ENCODE measurements around the gene FCHSD2.

FCHSD2 gene

GRCh38 chr11:73157101-73158010 is 15.2 kb upstream of the FCHSD2 start:
- DNase-seq = no peak
- Histone ChIP-seq H3K9ac (ENCODE audit: low read depth, low read length) (no peak overlapping the region), H3K36me3 (ENCODE audit: insufficient read depth, low read length) (no peaks in the 10 kb centered on the region), H4K20me1 (ENCODE audit: insufficient read depth, low read length) (no peaks in the 10 kb centered on the region), H3K4me2 (ENCODE audit: insufficient read depth, low read length) (no peak overlapping the region), H2AFZ (ENCODE audit: low read depth, low read length) (no peak overlapping the region), H3K4me1 (ENCODE audit: insufficient read depth, low read length) (no peaks in the 10 kb centered on the region), H3K4me3 (ENCODE audit: low read depth in 1 of 2, low read length in 2 of 2) (no peak overlapping the region), H3K79me2 (ENCODE audit: insufficient read depth, low read length) (no peaks in the 10 kb centered on the region), H3K27me3 (ENCODE audit: insufficient read depth, low read length, poor library complexity) (no peaks in the 10 kb centered on the region), H3K9me3 (ENCODE audit: insufficient read depth, low read length, severe bottlenecking) (no peaks in the 10 kb centered on the region), H3K27ac (ENCODE audit: low read length) (no peak overlapping the region)
- no peak for TF ChIP-seq CTCF (IDR thresholded peaks at IDR 0.05; ENCODE audit: borderline replicate concordance, extremely low read depth, low read length, poor library complexity, severe bottlenecking)
- no peak for ATAC-seq (ENCODE audit: insufficient read depth, low read depth)

- no peak for TF ChIP-seq CTCF (IDR thresholded peaks at IDR 0.05; ENCODE audit: borderline replicate concordance, extremely low read depth, low read length, poor library complexity, severe bottlenecking)
- no peak for TF ChIP-seq EZH2 (IDR thresholded peaks at IDR 0.05; ENCODE audit: borderline replicate concordance, low read depth, low read length, severe bottlenecking)
- Histone ChIP-seq H3K27ac (ENCODE audit: low read length) (no peak overlapping the region), H3K79me2 (ENCODE audit: insufficient read depth, low read length) (no peaks in the 10 kb centered on the region), H3K27me3 (ENCODE audit: insufficient read depth, low read length, poor library complexity) (no peaks in the 10 kb centered on the region), H2AFZ (ENCODE audit: low read depth, low read length) (no peak overlapping the region), H3K9me3 (ENCODE audit: insufficient read depth, low read length, severe bottlenecking) (no peaks in the 10 kb centered on the region), H3K4me2 (ENCODE audit: insufficient read depth, low read length) (no peak overlapping the region), H3K9ac (ENCODE audit: low read depth, low read length) (no peak overlapping the region), H4K20me1 (ENCODE audit: insufficient read depth, low read length) (no peaks in the 10 kb centered on the region), H3K4me1 (ENCODE audit: insufficient read depth, low read length) (no peaks in the 10 kb centered on the region), H3K36me3 (ENCODE audit: insufficient read depth, low read length) (no peaks in the 10 kb centered on the region), H3K4me3 (ENCODE audit: low read depth in 1 of 2, low read length in 2 of 2) (no peak overlapping the region)
- no peak for ATAC-seq (ENCODE audit: insufficient read depth, low read depth)
- DNase-seq = no peak
These were observed 14.6 kb upstream of the FCHSD2 start for GRCh38 chr11:73156686-73157085.

- H3K79me2 ChIP-seq (ENCODE audit: insufficient read depth, low read length) = no peaks in the 10 kb centered on the region
- H3K4me1 ChIP-seq (ENCODE audit: insufficient read depth, low read length) = no peaks in the 10 kb centered on the region
- H2AFZ ChIP-seq (ENCODE audit: low read depth, low read length) = no peak overlapping the region
- TF ChIP-seq EZH2 (IDR thresholded peaks at IDR 0.05; ENCODE audit: borderline replicate concordance, low read depth, low read length, severe bottlenecking) = no peak
- TF ChIP-seq CTCF (IDR thresholded peaks at IDR 0.05; ENCODE audit: borderline replicate concordance, extremely low read depth, low read length, poor library complexity, severe bottlenecking) = no peak
- H3K4me3 ChIP-seq (ENCODE audit: low read depth in 1 of 2, low read length in 2 of 2) = no peak overlapping the region
- no peak overlapping the region for H3K9ac ChIP-seq (ENCODE audit: low read depth, low read length)
- no peaks in the 10 kb centered on the region for H3K36me3 ChIP-seq (ENCODE audit: insufficient read depth, low read length)
- ATAC-seq (ENCODE audit: insufficient read depth, low read depth) (no peak), DNase-seq (no peak)
- H3K27ac ChIP-seq (ENCODE audit: low read length) = no peak overlapping the region
- H3K4me2 ChIP-seq (ENCODE audit: insufficient read depth, low read length) = no peak overlapping the region
- no peaks in the 10 kb centered on the region for H3K27me3 ChIP-seq (ENCODE audit: insufficient read depth, low read length, poor library complexity)
- H4K20me1 ChIP-seq (ENCODE audit: insufficient read depth, low read length) = no peaks in the 10 kb centered on the region
- H3K9me3 ChIP-seq (ENCODE audit: insufficient read depth, low read length, severe bottlenecking) = no peaks in the 10 kb centered on the region
These were observed 14.0 kb upstream of the FCHSD2 start for GRCh38 chr11:73156114-73156513.

All from DND-41 (cell line).